Uterus (tissue), 2 donors: ENCODE measurements around the gene FAT1.

ENCODE experiments used
- CTCF ChIP-seq, 4 experiments: fragments of 200-600 bp in 2 of 4; fragments of 450-650 bp in 2 of 4; sonication (generic) in 2 of 4; IDR thresholded peaks; one replicate each; pipeline ENCODE4 v1.5.1; 2016 to 2019; ENCODE audit warnings: antibody characterized with exemption in 4 of 4, mild to moderate bottlenecking in 2 of 4, moderate library complexity in 1 of 4
- POLR2A ChIP-seq, 2 donors: fragments of 450-650 bp; IDR thresholded peaks; one replicate each; pipeline ENCODE4 v1.6.1; 2016; ENCODE audit warnings: antibody characterized with exemption in 2 of 2, mild to moderate bottlenecking in 1 of 2, moderate library complexity in 1 of 2

- TF ChIP-seq POLR2A (IDR thresholded peaks at IDR 0.05): no peak
- TF ChIP-seq CTCF (IDR thresholded peaks at IDR 0.05): no peak
Measured at GRCh38 chr4:186736466-186736865, 12.8 kb upstream of the FAT1 start.
